Parathyroid adenoma (tissue), 2 donors: Measurements from ENCODE around the gene C2orf92.

ENCODE experiments used
- H2AFZ ChIP-seq: fragments of 300-600 bp; sonication (generic); one replicate; pipeline ENCODE4 v1.7.0; 2017; ENCODE audit warnings: antibody characterized with exemption, mild to moderate bottlenecking
- H3K27ac ChIP-seq: fragments of 300-600 bp; sonication (generic); one replicate; pipeline ENCODE4 v1.7.0; 2017
- H3K27me3 ChIP-seq: fragments of 300-600 bp; sonication (generic); one replicate; pipeline ENCODE4 v1.7.0; 2017; ENCODE audit warnings: low read length; ENCODE audit not compliant: control insufficient read depth, insufficient read depth
- H3K36me3 ChIP-seq: fragments of 300-600 bp; sonication (generic); one replicate; pipeline ENCODE4 v1.7.0; 2017; ENCODE audit warnings: low read length; ENCODE audit not compliant: control insufficient read depth, insufficient read depth
- H3K4me1 ChIP-seq: fragments of 300-600 bp; sonication (generic); one replicate; pipeline ENCODE4 v1.7.0; 2017; ENCODE audit warnings: control low read depth
- H3K4me2 ChIP-seq: fragments of 300-600 bp; sonication (generic); one replicate; pipeline ENCODE4 v1.7.0; 2017; ENCODE audit warnings: low read length
- H3K4me3 ChIP-seq: fragments of 300-600 bp; sonication (generic); one replicate; pipeline ENCODE4 v1.7.0; 2017; ENCODE audit warnings: low read depth, low read length
- H3K79me2 ChIP-seq: fragments of 300-600 bp; sonication (generic); one replicate; pipeline ENCODE4 v1.7.0; 2017; ENCODE audit warnings: control low read depth
- H3K9ac ChIP-seq: fragments of 300-600 bp; sonication (generic); one replicate; pipeline ENCODE4 v1.7.0; 2017; ENCODE audit warnings: mild to moderate bottlenecking
- H3K9me3 ChIP-seq: fragments of 300-600 bp; sonication (generic); one replicate; pipeline ENCODE4 v1.7.0; 2017; ENCODE audit warnings: low read length; ENCODE audit not compliant: control insufficient read depth
- TF ChIP-seq, protein P1 (sequence below): fragments of 300-600 bp; sonication (generic); IDR thresholded peaks from one replicate; pipeline ENCODE4 v1.7.0; 2017; ENCODE audit warnings: antibody characterized with exemption, mild to moderate bottlenecking
- donor health status: primary hyperparathyroidism.

Gene C2orf92

GRCh38 chr2:97739020-97739892 is 69.7 kb downstream of the C2orf92 start:
- H3K9me3 ChIP-seq, result no peaks in the 10 kb centered on the region

GRCh38 chr2:97739893-97740245 is 70.4 kb downstream of the C2orf92 start:
- TF ChIP-seq, protein P1, sequence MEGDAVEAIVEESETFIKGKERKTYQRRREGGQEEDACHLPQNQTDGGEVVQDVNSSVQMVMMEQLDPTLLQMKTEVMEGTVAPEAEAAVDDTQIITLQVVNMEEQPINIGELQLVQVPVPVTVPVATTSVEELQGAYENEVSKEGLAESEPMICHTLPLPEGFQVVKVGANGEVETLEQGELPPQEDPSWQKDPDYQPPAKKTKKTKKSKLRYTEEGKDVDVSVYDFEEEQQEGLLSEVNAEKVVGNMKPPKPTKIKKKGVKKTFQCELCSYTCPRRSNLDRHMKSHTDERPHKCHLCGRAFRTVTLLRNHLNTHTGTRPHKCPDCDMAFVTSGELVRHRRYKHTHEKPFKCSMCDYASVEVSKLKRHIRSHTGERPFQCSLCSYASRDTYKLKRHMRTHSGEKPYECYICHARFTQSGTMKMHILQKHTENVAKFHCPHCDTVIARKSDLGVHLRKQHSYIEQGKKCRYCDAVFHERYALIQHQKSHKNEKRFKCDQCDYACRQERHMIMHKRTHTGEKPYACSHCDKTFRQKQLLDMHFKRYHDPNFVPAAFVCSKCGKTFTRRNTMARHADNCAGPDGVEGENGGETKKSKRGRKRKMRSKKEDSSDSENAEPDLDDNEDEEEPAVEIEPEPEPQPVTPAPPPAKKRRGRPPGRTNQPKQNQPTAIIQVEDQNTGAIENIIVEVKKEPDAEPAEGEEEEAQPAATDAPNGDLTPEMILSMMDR, result no peak
- no peak overlapping the region for H2AFZ ChIP-seq
- H3K79me2 ChIP-seq, result no peaks in the 10 kb centered on the region
- H3K4me2 ChIP-seq, result no peak overlapping the region
- no peaks in the 10 kb centered on the region for H3K36me3 ChIP-seq
- no peak overlapping the region for H3K4me3 ChIP-seq
- H3K4me1 ChIP-seq, result no peaks in the 10 kb centered on the region
- no peaks in the 10 kb centered on the region for H3K9me3 ChIP-seq
- no peak overlapping the region for H3K27ac ChIP-seq
- H3K27me3 ChIP-seq, result no peaks in the 10 kb centered on the region
- no peak overlapping the region for H3K9ac ChIP-seq

More at GRCh38 chr2:97739020-97739892, 69.7 kb downstream of the C2orf92 start:
- H3K79me2 ChIP-seq, result no peaks in the 10 kb centered on the region
- H2AFZ ChIP-seq, result no peak overlapping the region
- no peak overlapping the region for H3K4me3 ChIP-seq
- no peaks in the 10 kb centered on the region for H3K4me1 ChIP-seq
- no peaks in the 10 kb centered on the region for H3K27me3 ChIP-seq
- H3K9ac ChIP-seq, result no peak overlapping the region
- H3K27ac ChIP-seq, result no peak overlapping the region
- no peaks in the 10 kb centered on the region for H3K36me3 ChIP-seq
- H3K4me2 ChIP-seq, result no peak overlapping the region
- TF ChIP-seq, protein P1, result no peak

DNA sequence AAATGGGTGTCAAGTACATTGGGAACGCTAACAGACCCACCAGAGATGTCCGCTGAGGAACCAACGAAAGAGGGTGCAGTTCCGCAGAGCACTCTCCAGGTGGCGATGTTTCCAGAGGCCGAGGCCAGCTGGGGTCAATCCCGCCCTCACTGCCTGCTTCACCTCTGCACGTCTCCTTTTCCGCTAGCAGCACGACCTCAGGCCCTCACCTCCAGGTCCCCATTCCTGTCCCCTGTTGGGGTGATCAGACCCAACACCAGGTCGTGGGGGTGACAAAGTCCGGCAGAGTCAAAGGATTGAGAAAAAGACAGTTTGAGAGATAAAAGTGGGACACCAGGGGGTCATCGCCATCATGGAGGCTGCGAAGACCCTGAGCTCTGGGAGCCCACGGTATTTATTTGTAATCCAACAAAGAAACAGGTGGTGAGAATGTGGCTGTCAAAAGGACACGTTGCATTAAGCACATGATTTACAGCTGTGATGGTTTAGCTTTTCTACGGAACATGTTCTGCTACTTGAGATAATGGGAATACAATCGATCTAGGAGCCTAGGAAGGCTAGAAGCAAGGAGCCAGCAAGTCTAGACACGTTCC is 71.2 kb downstream of the C2orf92 start:
- Histone ChIP-seq H3K27me3 (no peaks in the 10 kb centered on the region), H3K9me3 (no peaks in the 10 kb centered on the region), H3K4me1 (no peaks in the 10 kb centered on the region), H2AFZ (peak overlapping the region; percentile 30), H3K27ac (no peak overlapping the region), H3K9ac (no peak overlapping the region), H3K4me2 (no peak overlapping the region), H3K36me3 (no peaks in the 10 kb centered on the region), H3K79me2 (no peaks in the 10 kb centered on the region), H3K4me3 (no peak overlapping the region)
- TF ChIP-seq, protein P1, result peak; percentile 82

- H3K27ac ChIP-seq, result no peak overlapping the region
- no peaks in the 10 kb centered on the region for H3K9me3 ChIP-seq
- no peak overlapping the region for H3K4me3 ChIP-seq
These were observed 71.7 kb downstream of the C2orf92 start for GRCh38 chr2:97741251-97741650.

More at GRCh38 chr2:97741251-97741650, 71.7 kb downstream of the C2orf92 start:
- Histone ChIP-seq H3K36me3 (no peaks in the 10 kb centered on the region), H3K27me3 (no peaks in the 10 kb centered on the region), H3K79me2 (no peaks in the 10 kb centered on the region), H2AFZ (no peak overlapping the region), H3K4me2 (no peak overlapping the region), H3K9ac (no peak overlapping the region), H3K4me1 (no peaks in the 10 kb centered on the region)
- TF ChIP-seq, protein P1, result no peak
